GM19463 (cell line): ENCODE data around the gene MADD.
A peak's percentile ranks its signal among the peaks of the same experiment; 100 is the strongest.
"Not testable (repeated sequence)": the region's sequence is repeated elsewhere in the genome, so short reads cannot be mapped to it uniquely, and the experiment has no call there.

Experiments
- ATAC-seq: cut with Tn5 transposase; IDR thresholded peaks from one replicate; pipeline ENCODE4 v1.9.1; 2021; ENCODE audit warnings: mild to moderate bottlenecking, moderate library complexity; ENCODE audit not compliant: unreplicated experiment

The MADD gene

GRCh38 chr11:47317064-47317828 lies 47.3 kb downstream of the MADD start:
- peak; percentile 87 for ATAC-seq

- ATAC-seq, result no peak
Measured at GRCh38 chr11:47318166-47318565, 48.2 kb downstream of the MADD start.

- ATAC-seq, result no peak
Measured at GRCh38 chr11:47324520-47324919, 54.6 kb downstream of the MADD start.

- ATAC-seq, result no peak
Measured at GRCh38 chr11:47325271-47326041, 55.5 kb downstream of the MADD start.

GRCh38 chr11:47326198-47326597 lies 56.3 kb downstream of the MADD start:
- no peak for ATAC-seq

- ATAC-seq, result no peak
Measured at GRCh38 chr11:47327025-47327424, 57.1 kb downstream of the MADD start.

- ATAC-seq, result no peak
Measured at GRCh38 chr11:47327949-47328348, 58.0 kb downstream of the MADD start.

GRCh38 chr11:47328449-47329390 lies 58.8 kb downstream of the MADD start:
- peak; percentile 92 for ATAC-seq

GRCh38 chr11:47329431-47329986 lies 59.6 kb downstream of the MADD start:
- ATAC-seq, result no peak

- ATAC-seq, result no peak
Measured at GRCh38 chr11:47329987-47330931, 60.3 kb downstream of the MADD start.

- no peak for ATAC-seq
Measured at GRCh38 chr11:47331454-47332302, 61.7 kb downstream of the MADD start.

- ATAC-seq, result no peak
Measured at GRCh38 chr11:47332303-47332711, 62.4 kb downstream of the MADD start.

GRCh38 chr11:47332791-47333525 lies 63.0 kb downstream of the MADD start:
- ATAC-seq, result no peak

GRCh38 chr11:47333526-47333845 lies 63.6 kb downstream of the MADD start:
- no peak for ATAC-seq

- no peak for ATAC-seq
Measured at GRCh38 chr11:47333886-47334443, 64.0 kb downstream of the MADD start.

- ATAC-seq, result not testable (repeated sequence)
Measured at GRCh38 chr11:47334699-47335411, 64.9 kb downstream of the MADD start.

- ATAC-seq, result no peak
Measured at GRCh38 chr11:47335733-47336132, 65.8 kb downstream of the MADD start.
